Measurements from ENCODE around the gene ATP11A.

ATP11A gene

GRCh38 chr13:112807653-112808376, 118.0 kb downstream of the ATP11A start:
- no peak for DNase-seq (ENCODE audit: low read depth)
- H3K4me3 ChIP-seq (ENCODE audit: low read depth, low read length), result no peak overlapping the region
- TF ChIP-seq CTCF (conservative IDR thresholded peaks at IDR 0.05; ENCODE audit: low read depth, low read length), result no peak

DNA sequence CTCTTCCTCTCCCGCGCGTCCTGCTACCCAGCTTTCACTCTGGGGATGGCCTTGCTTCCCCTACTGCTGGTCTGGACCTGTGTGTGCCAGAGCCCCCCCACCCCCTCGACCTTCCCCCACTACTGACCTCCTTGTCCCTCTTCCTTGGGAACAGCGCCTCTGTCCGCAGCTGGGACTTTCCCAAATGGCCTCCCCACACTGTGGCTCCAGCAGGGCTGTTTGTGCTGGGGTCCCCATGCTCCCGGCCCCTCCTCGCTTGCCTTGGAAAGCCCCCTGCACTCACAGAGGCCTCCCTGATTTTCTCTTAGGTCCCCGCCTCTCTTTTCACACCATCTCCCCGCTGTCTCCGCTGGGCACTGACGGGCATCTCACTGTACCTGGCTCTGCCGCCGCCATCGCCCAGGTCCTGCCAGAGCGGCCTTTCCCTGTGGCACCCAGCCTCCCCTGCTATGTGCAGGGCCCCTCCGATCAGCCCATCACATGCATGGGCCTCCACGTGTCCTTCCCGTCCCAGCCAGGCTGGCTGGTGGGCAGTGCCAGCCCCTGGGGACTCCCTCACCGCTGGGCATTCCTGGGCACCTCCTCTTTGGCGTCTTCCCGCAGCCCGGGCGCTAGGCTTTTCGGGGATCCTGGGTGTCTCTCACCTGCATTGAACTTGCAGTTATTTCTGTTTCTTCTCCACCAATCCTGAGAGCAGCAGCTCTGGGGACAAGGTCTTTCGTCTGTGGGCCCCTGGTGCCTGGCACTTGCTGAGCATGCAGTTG, 118.7 kb downstream of the ATP11A start:
- no peak for DNase-seq (ENCODE audit: low read depth)
- no peak overlapping the region for H3K4me3 ChIP-seq (ENCODE audit: low read depth, low read length)
- TF ChIP-seq CTCF (conservative IDR thresholded peaks at IDR 0.05; ENCODE audit: low read depth, low read length), result no peak

GRCh38 chr13:112809332-112810315, 119.8 kb downstream of the ATP11A start:
- H3K4me3 ChIP-seq (ENCODE audit: low read depth, low read length), result no peak overlapping the region
- DNase-seq (ENCODE audit: low read depth), result no peak
- no peak for TF ChIP-seq CTCF (conservative IDR thresholded peaks at IDR 0.05; ENCODE audit: low read depth, low read length)

DNA sequence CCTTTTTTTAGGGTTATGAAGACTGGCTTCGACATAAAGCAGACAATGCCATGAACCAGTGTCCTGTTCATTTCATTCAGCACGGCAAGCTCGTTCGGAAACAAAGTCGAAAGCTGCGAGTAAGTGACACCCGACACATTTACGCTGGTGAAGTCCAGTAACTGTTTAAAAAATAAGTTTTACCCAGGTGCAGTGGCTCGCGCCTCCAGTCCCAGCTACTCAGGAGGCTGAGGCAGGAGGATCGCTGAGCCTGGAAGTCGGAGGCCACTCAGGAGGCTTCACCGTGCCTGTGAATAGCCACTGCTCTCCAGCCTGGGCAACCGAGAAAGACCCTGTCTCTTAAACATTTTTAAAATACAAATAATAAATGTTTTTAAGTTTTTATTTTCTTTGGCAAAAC, 120.8 kb downstream of the ATP11A start:
- H3K4me3 ChIP-seq (ENCODE audit: low read depth, low read length), result no peak overlapping the region
- no peak for TF ChIP-seq CTCF (conservative IDR thresholded peaks at IDR 0.05; ENCODE audit: low read depth, low read length)
- DNase-seq (ENCODE audit: low read depth), result no peak

- no peak for TF ChIP-seq CTCF (conservative IDR thresholded peaks at IDR 0.05; ENCODE audit: low read depth, low read length)
- H3K4me3 ChIP-seq (ENCODE audit: low read depth, low read length), result no peak overlapping the region
- DNase-seq (ENCODE audit: low read depth), result no peak
Observed at GRCh38 chr13:112812306-112813055, 122.6 kb downstream of the ATP11A start.

GRCh38 chr13:112813552-112813951, 123.7 kb downstream of the ATP11A start:
- H3K4me3 ChIP-seq (ENCODE audit: low read depth, low read length), result no peak overlapping the region
- no peak for TF ChIP-seq CTCF (conservative IDR thresholded peaks at IDR 0.05; ENCODE audit: low read depth, low read length)
- no peak for DNase-seq (ENCODE audit: low read depth)
